GM18873 (cell line): ENCODE results near the gene ELL.

Experiments
- ATAC-seq: cut with Tn5 transposase; IDR thresholded peaks from one replicate; pipeline ENCODE4 v1.9.1; 2021; ENCODE audit warnings: mild to moderate bottlenecking, moderate library complexity, moderate number of reproducible peaks; ENCODE audit not compliant: unreplicated experiment, low FRiP score

ELL gene

GRCh38 chr19:18450021-18450930, 71.6 kb downstream of the ELL start:
- no peak for ATAC-seq

- no peak for ATAC-seq
Measured at GRCh38 chr19:18449552-18449951, 72.3 kb downstream of the ELL start.

- ATAC-seq, result no peak
Measured at GRCh38 chr19:18446811-18447359, 75.0 kb downstream of the ELL start.

- ATAC-seq, result no peak
Measured at GRCh38 chr19:18446145-18446810, 75.6 kb downstream of the ELL start.

- ATAC-seq, result no peak
Measured at GRCh38 chr19:18445262-18445948, 76.5 kb downstream of the ELL start.

GRCh38 chr19:18444513-18444912, 77.4 kb downstream of the ELL start:
- ATAC-seq, result no peak

GRCh38 chr19:18443831-18444230, 78.0 kb downstream of the ELL start:
- ATAC-seq, result no peak

GRCh38 chr19:18443406-18443805, 78.5 kb downstream of the ELL start:
- ATAC-seq, result no peak

- no peak for ATAC-seq
Measured at GRCh38 chr19:18442941-18443340, 78.9 kb downstream of the ELL start.

GRCh38 chr19:18441804-18442788, 79.8 kb downstream of the ELL start:
- ATAC-seq, result no peak

GRCh38 chr19:18440936-18441803, 80.7 kb downstream of the ELL start:
- no peak for ATAC-seq

DNA sequence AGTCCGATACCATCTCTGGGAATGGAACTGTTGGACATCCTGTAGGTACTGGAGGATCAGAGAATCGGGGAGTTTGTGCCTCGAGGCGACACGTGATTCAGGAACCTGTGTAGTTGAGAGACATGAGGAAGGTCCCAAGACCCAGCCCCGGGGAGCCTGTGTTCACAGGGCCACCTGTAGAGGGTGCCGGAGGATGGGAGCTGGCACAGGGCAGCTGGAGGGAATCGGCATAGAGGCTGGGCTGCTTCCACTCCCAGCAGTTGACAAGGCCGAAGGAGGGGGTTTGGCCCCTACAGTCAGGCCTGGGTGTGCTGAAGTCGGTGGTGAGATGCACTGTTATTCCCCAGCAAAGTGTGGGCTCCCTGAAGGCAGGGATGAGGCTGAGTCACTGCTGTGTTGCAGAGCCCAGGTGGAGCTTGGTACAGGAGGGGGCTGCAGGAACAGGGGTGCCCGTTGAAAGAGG, 81.4 kb downstream of the ELL start:
- ATAC-seq, result no peak

DNA sequence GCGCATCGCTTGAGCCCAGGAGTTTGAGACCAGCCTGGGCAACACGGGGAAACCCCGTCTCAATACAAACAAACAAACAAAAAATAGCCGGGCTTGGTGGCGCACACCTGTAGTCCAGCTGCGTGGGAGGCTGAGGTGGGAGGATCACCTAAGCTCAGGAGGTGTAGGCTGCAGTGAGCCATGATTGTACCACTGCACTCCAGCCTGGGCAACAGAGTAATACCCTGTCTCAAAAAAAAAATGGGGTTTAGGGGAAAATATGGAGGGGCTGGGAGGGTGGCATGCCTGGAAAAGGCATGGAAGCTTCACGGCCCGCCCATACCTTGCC, 82.0 kb downstream of the ELL start:
- ATAC-seq, result no peak

- ATAC-seq, result no peak
Measured at GRCh38 chr19:18439025-18439909, 82.6 kb downstream of the ELL start.

DNA sequence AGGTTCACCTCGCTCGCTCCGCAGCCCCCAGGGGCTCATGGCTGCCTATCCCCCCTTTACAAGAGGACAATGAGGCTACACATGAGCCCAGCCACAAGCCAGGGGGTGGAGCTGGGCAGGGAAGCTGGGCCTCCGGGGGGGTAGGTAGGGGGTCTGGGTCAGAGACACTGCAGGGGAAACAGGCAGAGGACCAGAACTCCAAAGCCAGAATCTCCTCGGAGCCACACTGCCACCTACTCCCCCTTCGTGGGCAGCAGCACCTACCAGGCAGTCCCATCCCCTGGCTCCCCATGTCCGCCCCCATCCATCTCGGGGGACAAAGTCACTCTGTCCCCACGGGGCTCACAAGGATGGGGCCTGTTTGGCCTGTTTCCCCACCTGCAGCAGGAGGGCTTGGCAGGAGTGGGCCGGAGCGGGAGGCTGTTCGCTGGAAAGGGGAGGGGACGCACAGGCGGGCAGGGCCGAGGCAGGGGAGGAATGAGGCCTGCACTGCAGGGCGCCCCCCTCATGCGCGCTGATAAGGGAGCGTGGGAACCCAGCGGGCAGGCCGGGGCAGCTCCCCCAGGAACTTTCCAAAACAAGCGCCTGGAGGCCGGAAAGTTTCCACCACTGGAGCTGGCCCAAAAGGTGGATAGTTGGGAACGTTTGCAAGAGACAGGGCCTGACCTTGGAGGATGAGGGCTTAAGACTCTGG, 83.4 kb downstream of the ELL start:
- no peak for ATAC-seq

DNA sequence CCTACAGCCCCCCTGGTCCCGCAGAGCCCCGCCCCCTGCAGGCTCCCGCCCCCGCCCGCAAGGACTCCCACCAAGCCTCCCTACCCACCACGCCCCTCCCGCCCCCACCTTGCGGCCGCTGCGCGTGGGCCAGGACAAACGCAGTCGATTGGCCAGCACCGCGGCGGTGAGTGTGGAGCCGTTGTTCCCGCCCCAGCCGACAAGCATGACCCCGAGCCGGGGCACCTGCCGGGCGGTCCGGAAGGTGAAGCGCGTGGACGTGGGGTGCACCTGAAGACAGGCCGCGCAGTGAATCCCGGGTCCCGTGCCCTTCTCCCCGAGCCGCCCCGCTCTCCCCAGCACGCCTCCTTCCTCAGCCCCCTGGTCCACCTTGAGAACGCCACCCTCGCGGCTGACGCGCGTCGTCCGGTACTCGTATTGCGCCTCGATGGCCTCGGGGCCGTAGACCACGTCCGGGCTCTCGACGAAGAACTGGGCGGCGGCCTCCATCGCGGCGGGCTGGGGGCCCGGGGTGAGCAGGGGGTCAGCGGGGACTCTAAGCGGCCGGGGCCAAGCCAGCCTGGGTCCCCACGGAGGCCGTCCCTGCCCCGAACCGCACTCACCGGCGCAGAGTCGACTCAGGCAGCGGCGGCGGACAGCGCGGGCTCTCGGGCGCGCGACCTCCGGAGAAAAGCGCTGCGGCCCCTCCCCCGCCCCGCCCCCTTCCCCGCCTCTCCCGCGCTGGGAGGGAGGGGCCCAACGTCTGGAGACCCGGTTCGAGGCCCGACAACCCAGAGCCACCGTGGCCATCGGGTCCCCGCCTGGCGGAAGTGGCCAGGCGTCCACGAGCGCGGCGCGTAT, 84.2 kb downstream of the ELL start, which contains the start of gene ISYNA1:
TSS of gene ISYNA1 (minus strand) at position 643 of the 840 bp plus-strand sequence. CDS start at position 489, 154 bp downstream.
- no peak for ATAC-seq
